ENCODE data around the gene EEF1G. TPM values are rescaled to one million over a fixed set of nuclear protein-coding genes. Genes with fewer than 3 reads are reported as not detected.

EEF1G gene
- total and polyA plus RNA-seq, 9 of the 15 experiments (the other 6 are each of a cell fraction or from before 2014, with no cell fraction given), result 985 to 2,349 (median 2,035) TPM

GRCh38 chr11:62601372-62602140 lies 27.9 kb upstream of the EEF1G start, which contains the start of gene MTA2 (continued):
- TF ChIP-seq ARID4B (CRISPR knock-in tag; IDR thresholded peaks at IDR 0.05), result no peak
- peak; percentile 64 to 76; a peak in 3 of 4 replicates for TF ChIP-seq NRF1 (conservative IDR thresholded peaks at IDR 0.05 in 1 of 2, IDR thresholded peaks at IDR 0.05 in 1 of 2)
- TF ChIP-seq ZEB2 (IDR thresholded peaks at IDR 0.05), result no peak
- TF ChIP-seq FUS (optimal IDR thresholded peaks at IDR 0.05; ENCODE audit: low read depth, low read length), result peak; percentile 59
- TF ChIP-seq ZNF311 (CRISPR knock-in tag; IDR thresholded peaks at IDR 0.05), result no peak
- peak in 1 of 2 experiments; percentile 67; a peak in 2 of 4 replicates for TF ChIP-seq SIN3A (IDR thresholded peaks at IDR 0.05; ENCODE audit: borderline replicate concordance in 2 of 2, control insufficient read depth in 1 of 2, low read depth in 2 of 2, low read length in 2 of 2)
- TF ChIP-seq DLX4 (CRISPR knock-in tag; IDR thresholded peaks at IDR 0.05), result no peak
- TF ChIP-seq, protein P1, sequence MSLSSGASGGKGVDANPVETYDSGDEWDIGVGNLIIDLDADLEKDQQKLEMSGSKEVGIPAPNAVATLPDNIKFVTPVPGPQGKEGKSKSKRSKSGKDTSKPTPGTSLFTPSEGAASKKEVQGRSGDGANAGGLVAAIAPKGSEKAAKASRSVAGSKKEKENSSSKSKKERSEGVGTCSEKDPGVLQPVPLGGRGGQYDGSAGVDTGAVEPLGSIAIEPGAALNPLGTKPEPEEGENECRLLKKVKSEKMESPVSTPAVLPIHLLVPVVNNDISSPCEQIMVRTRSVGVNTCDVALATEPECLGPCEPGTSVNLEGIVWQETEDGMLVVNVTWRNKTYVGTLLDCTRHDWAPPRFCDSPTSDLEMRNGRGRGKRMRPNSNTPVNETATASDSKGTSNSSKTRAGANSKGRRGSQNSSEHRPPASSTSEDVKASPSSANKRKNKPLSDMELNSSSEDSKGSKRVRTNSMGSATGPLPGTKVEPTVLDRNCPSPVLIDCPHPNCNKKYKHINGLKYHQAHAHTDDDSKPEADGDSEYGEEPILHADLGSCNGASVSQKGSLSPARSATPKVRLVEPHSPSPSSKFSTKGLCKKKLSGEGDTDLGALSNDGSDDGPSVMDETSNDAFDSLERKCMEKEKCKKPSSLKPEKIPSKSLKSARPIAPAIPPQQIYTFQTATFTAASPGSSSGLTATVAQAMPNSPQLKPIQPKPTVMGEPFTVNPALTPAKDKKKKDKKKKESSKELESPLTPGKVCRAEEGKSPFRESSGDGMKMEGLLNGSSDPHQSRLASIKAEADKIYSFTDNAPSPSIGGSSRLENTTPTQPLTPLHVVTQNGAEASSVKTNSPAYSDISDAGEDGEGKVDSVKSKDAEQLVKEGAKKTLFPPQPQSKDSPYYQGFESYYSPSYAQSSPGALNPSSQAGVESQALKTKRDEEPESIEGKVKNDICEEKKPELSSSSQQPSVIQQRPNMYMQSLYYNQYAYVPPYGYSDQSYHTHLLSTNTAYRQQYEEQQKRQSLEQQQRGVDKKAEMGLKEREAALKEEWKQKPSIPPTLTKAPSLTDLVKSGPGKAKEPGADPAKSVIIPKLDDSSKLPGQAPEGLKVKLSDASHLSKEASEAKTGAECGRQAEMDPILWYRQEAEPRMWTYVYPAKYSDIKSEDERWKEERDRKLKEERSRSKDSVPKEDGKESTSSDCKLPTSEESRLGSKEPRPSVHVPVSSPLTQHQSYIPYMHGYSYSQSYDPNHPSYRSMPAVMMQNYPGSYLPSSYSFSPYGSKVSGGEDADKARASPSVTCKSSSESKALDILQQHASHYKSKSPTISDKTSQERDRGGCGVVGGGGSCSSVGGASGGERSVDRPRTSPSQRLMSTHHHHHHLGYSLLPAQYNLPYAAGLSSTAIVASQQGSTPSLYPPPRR (CRISPR knock-in tag; IDR thresholded peaks at IDR 0.05; ENCODE audit: borderline replicate concordance), result peak; percentile 34; the same call in 1 of the 2 replicates
- TF ChIP-seq RB1 (IDR thresholded peaks at IDR 0.05; ENCODE audit: low read depth), result peak; percentile 63
- no peak for TF ChIP-seq ASH1L (IDR thresholded peaks at IDR 0.05; ENCODE audit: borderline replicate concordance, low read depth, partially characterized antibody)
- TF ChIP-seq, protein P2, sequence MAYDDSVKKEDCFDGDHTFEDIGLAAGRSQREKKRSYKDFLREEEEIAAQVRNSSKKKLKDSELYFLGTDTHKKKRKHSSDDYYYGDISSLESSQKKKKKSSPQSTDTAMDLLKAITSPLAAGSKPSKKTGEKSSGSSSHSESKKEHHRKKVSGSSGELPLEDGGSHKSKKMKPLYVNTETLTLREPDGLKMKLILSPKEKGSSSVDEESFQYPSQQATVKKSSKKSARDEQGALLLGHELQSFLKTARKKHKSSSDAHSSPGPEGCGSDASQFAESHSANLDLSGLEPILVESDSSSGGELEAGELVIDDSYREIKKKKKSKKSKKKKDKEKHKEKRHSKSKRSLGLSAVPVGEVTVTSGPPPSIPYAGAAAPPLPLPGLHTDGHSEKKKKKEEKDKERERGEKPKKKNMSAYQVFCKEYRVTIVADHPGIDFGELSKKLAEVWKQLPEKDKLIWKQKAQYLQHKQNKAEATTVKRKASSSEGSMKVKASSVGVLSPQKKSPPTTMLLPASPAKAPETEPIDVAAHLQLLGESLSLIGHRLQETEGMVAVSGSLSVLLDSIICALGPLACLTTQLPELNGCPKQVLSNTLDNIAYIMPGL (CRISPR knock-in tag; IDR thresholded peaks at IDR 0.05), result no peak; the same call in 1 of the 2 replicates
- no peak for TF ChIP-seq PYGO2 (tag; IDR thresholded peaks at IDR 0.05)
- TF ChIP-seq HMGN3 (IDR thresholded peaks at IDR 0.05; ENCODE audit: borderline replicate concordance, extremely low read depth, insufficient read length, low read depth, low read length), result peak; percentile 63
- TF ChIP-seq ARHGAP35 (IDR thresholded peaks at IDR 0.05; ENCODE audit: partially characterized antibody), result no peak
- no peak for TF ChIP-seq ZC3H8 (IDR thresholded peaks at IDR 0.05)

Measured in K562 (cell line).